Neural cell (in vitro differentiated cells): ENCODE data around the gene IRF7. TPM values are rescaled to one million over a fixed set of nuclear protein-coding genes. Genes with fewer than 3 reads are reported as not detected.

Experiments used
- H2AFZ ChIP-seq: fragments of 200-600, 300-800 bp; sonication (generic), shearing (Covaris generic); 2 replicates; pipeline ENCODE4 v1.6.0; 2014; ENCODE audit warnings: low read depth, mild to moderate bottlenecking, antibody characterized with exemption, low read length, moderate library complexity
- H3F3A ChIP-seq: fragments of 200-600 bp; shearing (Covaris generic); 2 replicates; pipeline ENCODE4 v1.6.1; 2016; ENCODE audit warnings: mild to moderate bottlenecking, moderate library complexity, mixed read lengths, antibody characterized with exemption, low read length; ENCODE audit not compliant: insufficient read depth, poor library complexity, severe bottlenecking
- H3K27ac ChIP-seq: fragments of 200-600, 300-800 bp; sonication (generic), shearing (Covaris generic); 2 replicates; pipeline ENCODE4 v1.5.1; 2014; ENCODE audit warnings: mild to moderate bottlenecking, low read length, moderate library complexity
- H3K27me3 ChIP-seq: fragments of 300-800, 200-600 bp; sonication (generic), shearing (Covaris generic); 2 replicates; pipeline ENCODE4 v1.6.0; 2014; ENCODE audit warnings: mild to moderate bottlenecking, low read depth, low read length, moderate library complexity; ENCODE audit not compliant: insufficient read depth
- H3K36me3 ChIP-seq: fragments of 300-800, 200-600 bp; sonication (generic), shearing (Covaris generic); 2 replicates; pipeline ENCODE4 v1.5.1; 2014; ENCODE audit warnings: mild to moderate bottlenecking, antibody characterized with exemption, low read length, moderate library complexity; ENCODE audit not compliant: insufficient read depth
- H3K4me2 ChIP-seq: fragments of 300-800, 200-600 bp; sonication (generic), shearing (Covaris generic); 2 replicates; pipeline ENCODE4 v1.6.0; 2014; ENCODE audit warnings: mild to moderate bottlenecking, low read length
- H3K4me3 ChIP-seq: fragments of 300-800, 200-600 bp; sonication (generic), shearing (Covaris generic); 2 replicates; pipeline ENCODE4 v1.5.1; 2014; ENCODE audit warnings: mild to moderate bottlenecking, low read length, moderate library complexity
- H3K79me2 ChIP-seq: fragments of 200-600 bp; shearing (Covaris generic); replicated peaks from 2 replicates; pipeline ENCODE4 v1.6.0; 2014; ENCODE audit warnings: mild to moderate bottlenecking, low read length, moderate library complexity; ENCODE audit not compliant: insufficient read depth
- H3K9ac ChIP-seq: fragments of 300-800, 200-600 bp; sonication (generic), shearing (Covaris generic); 2 replicates; pipeline ENCODE4 v1.6.1; 2016; ENCODE audit warnings: mild to moderate bottlenecking, low read length, mixed read lengths
- H3K9me2 ChIP-seq: fragments of 200-600 bp; shearing (Covaris generic); 2 replicates; pipeline ENCODE4 v1.6.1; 2016; ENCODE audit warnings: mild to moderate bottlenecking, low read length, mixed read lengths; ENCODE audit not compliant: insufficient read depth
- H3K9me3 ChIP-seq: fragments of 200-600, 300-800 bp; sonication (generic), shearing (Covaris generic); 2 replicates; pipeline ENCODE4 v1.6.1; 2016; ENCODE audit warnings: mild to moderate bottlenecking, mixed run types, low read length, moderate library complexity, mixed read lengths
- H4K20me1 ChIP-seq: fragments of 200-600 bp; shearing (Covaris generic); 2 replicates; pipeline ENCODE4 v1.6.1; 2016; ENCODE audit warnings: mild to moderate bottlenecking, mixed run types; ENCODE audit not compliant: insufficient read depth
- EP300 ChIP-seq: fragments of 450-650 bp; conservative IDR thresholded peaks from 2 replicates; pipeline ENCODE4 v1.6.1; 2014; ENCODE audit warnings: antibody characterized with exemption, mild to moderate bottlenecking, moderate library complexity; ENCODE audit not compliant: poor library complexity, severe bottlenecking
- EZH2 ChIP-seq: fragments of 200-600, 300-800 bp; shearing (Covaris generic), sonication (generic); IDR thresholded peaks from 2 replicates; pipeline ENCODE4 v1.6.1; 2014; ENCODE audit warnings: antibody characterized with exemption, low read length, borderline replicate concordance, mild to moderate bottlenecking; ENCODE audit not compliant: insufficient read depth, poor library complexity, severe bottlenecking
- MXI1 ChIP-seq: fragments of 450-650 bp; conservative IDR thresholded peaks from 2 replicates; pipeline ENCODE4 v1.6.1; 2014; ENCODE audit warnings: antibody characterized with exemption, mild to moderate bottlenecking; ENCODE audit not compliant: poor library complexity, severe bottlenecking
- POLR2AphosphoS5 ChIP-seq: IDR thresholded peaks from 2 replicates; pipeline ENCODE4 v1.6.1; 2012
- RAD21 ChIP-seq: fragments of 450-650 bp; conservative IDR thresholded peaks from 2 replicates; pipeline ENCODE4 v1.6.1; 2014; ENCODE audit warnings: antibody characterized with exemption, mild to moderate bottlenecking, moderate library complexity
- REST ChIP-seq: IDR thresholded peaks from 2 replicates; pipeline ENCODE4 v1.6.1; 2012; ENCODE audit warnings: borderline replicate concordance
- SMC3 ChIP-seq: fragments of 450-650 bp; conservative IDR thresholded peaks from 2 replicates; pipeline ENCODE4 v1.6.1; 2014; ENCODE audit warnings: antibody characterized with exemption, mild to moderate bottlenecking, moderate library complexity; ENCODE audit not compliant: poor library complexity
- TAF1 ChIP-seq: IDR thresholded peaks from 2 replicates; pipeline ENCODE4 v1.6.1; 2012; ENCODE audit warnings: low read depth
- polyA plus RNA-seq: library from polyadenylated mRNA; depleted of rRNA; stranded (reverse); fragments of >200 nt; gene quantifications from 2 replicates; pipeline ENCODE4 v1.2.3, GENCODE V29; 2014
- TF ChIP-seq, protein P1 (sequence below): fragments of 450-650 bp; IDR thresholded peaks from 2 replicates; pipeline ENCODE4 v1.5.1; 2014; ENCODE audit warnings: antibody characterized with exemption, mild to moderate bottlenecking, moderate library complexity; ENCODE audit not compliant: poor library complexity, severe bottlenecking

The IRF7 gene
- polyA plus RNA-seq, 1 donor from 2014 or later = 1.1 TPM

DNA sequence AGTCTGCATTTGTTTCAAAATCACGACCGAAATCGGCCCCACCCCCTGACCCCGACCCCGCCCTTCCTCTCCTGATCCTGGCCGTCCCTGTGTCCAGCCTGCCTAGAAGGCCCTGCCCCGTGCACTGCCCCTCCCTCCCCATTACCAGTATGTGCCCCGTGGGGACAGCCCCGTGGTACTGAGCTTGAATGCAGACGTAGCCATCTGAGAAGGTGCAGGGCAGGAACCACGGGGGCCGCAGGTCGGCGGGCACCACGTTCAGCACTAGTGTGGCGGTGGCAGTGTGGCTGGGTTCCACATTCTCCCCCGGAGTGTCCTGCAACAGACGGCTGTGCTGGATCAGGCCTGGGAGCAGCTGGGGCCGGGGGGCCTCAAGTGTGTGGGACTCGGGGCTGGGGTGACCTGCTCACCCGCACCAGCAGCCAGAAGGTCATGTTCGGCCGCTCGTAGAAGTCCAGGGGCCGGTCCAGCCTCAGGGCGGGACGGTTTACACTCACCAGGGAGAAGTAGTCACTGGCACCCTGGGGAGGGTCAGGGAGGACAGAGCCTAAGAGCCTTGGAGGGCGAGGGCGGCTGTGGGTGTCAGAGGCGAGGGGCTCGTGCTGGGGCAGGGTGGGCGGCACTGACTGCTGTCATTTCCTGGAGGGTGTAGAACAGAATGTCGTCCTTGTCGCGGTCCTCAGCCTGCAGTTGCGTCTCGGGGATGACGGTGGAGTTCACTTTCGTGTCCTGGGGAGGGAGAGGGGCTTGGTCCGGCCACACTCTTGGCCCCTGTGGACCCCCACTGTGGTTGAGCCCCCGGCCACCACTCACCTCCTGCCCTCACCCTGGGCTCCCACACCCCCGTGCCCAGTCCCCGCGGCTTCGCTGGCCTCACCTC, 5.4 kb upstream of the IRF7 start:
- no peaks in the 10 kb centered on the region for H3K9me3 ChIP-seq
- H4K20me1 ChIP-seq = no peaks in the 10 kb centered on the region
- no peak overlapping the region for H3K27ac ChIP-seq
- H2AFZ ChIP-seq = no peak overlapping the region
- H3K36me3 ChIP-seq = no peaks in the 10 kb centered on the region
- H3K9me2 ChIP-seq = no peaks in the 10 kb centered on the region
- H3K27me3 ChIP-seq = no peaks in the 10 kb centered on the region
- no peak overlapping the region for H3K4me3 ChIP-seq
- TF ChIP-seq EP300 = no peak
- no peak for TF ChIP-seq EZH2
- no peak for TF ChIP-seq REST
- TF ChIP-seq, protein P1, sequence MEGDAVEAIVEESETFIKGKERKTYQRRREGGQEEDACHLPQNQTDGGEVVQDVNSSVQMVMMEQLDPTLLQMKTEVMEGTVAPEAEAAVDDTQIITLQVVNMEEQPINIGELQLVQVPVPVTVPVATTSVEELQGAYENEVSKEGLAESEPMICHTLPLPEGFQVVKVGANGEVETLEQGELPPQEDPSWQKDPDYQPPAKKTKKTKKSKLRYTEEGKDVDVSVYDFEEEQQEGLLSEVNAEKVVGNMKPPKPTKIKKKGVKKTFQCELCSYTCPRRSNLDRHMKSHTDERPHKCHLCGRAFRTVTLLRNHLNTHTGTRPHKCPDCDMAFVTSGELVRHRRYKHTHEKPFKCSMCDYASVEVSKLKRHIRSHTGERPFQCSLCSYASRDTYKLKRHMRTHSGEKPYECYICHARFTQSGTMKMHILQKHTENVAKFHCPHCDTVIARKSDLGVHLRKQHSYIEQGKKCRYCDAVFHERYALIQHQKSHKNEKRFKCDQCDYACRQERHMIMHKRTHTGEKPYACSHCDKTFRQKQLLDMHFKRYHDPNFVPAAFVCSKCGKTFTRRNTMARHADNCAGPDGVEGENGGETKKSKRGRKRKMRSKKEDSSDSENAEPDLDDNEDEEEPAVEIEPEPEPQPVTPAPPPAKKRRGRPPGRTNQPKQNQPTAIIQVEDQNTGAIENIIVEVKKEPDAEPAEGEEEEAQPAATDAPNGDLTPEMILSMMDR = no peak
- TF ChIP-seq SMC3 = no peak
- TF ChIP-seq POLR2AphosphoS5 = no peak
- TF ChIP-seq TAF1 = no peak
- no peak for TF ChIP-seq RAD21
- no peak for TF ChIP-seq MXI1
- no peaks in the 10 kb centered on the region for H3K79me2 ChIP-seq
- H3F3A ChIP-seq = no peaks in the 10 kb centered on the region
- H3K4me2 ChIP-seq = no peak overlapping the region
- H3K9ac ChIP-seq = no peak overlapping the region

DNA sequence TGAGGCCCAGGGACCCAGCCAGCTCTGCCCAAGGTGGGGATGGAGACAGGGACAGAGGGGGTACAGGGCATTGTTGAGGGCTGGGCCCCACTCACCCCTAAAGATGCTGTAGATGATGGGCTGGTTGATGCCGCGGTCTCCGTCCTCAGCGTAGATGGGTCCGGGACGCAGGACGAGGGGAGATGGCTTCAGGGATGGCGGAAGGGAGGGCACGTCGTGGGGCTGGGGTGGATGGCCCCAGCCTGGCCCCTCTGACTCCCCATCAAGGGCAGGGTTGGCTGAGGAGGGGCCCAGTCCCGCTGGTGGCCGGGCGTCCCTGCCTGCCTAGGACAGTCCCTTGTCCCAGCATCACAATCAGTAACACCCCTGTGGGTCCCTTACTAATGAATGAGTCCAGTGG, 4.5 kb upstream of the IRF7 start:
- Histone ChIP-seq H3K9ac (no peak overlapping the region), H3K4me3 (no peak overlapping the region), H3K27ac (no peak overlapping the region), H3F3A (no peaks in the 10 kb centered on the region), H4K20me1 (no peaks in the 10 kb centered on the region), H3K4me2 (no peak overlapping the region), H2AFZ (no peak overlapping the region), H3K27me3 (no peaks in the 10 kb centered on the region), H3K36me3 (no peaks in the 10 kb centered on the region), H3K79me2 (no peaks in the 10 kb centered on the region), H3K9me2 (no peaks in the 10 kb centered on the region), H3K9me3 (no peaks in the 10 kb centered on the region)
- TF ChIP-seq, protein P1 = no peak
- no peak for TF ChIP-seq EP300
- no peak for TF ChIP-seq RAD21
- no peak for TF ChIP-seq REST
- TF ChIP-seq POLR2AphosphoS5 = no peak
- no peak for TF ChIP-seq EZH2
- TF ChIP-seq TAF1 = no peak
- no peak for TF ChIP-seq MXI1
- no peak for TF ChIP-seq SMC3
